Psoas muscle (tissue), 8 donors: ENCODE measurements around the gene EDARADD. TPM values are rescaled to one million over a fixed set of nuclear protein-coding genes. Genes with fewer than 3 reads are reported as not detected.

Source experiments
- ATAC-seq, 4 donors: fragments of 200-7000 bp; cut with Tn5 transposase; one replicate each; pipeline ENCODE4 v1.9.1; 2020; ENCODE audit warnings: moderate library complexity in 3 of 4, mild to moderate bottlenecking in 2 of 4
- DNase-seq, 2 donors: peaks; one replicate each; pipeline ENCODE4 v3.0.0-alpha.2; 2020
- H3K27ac ChIP-seq: fragments of 200-600 bp; one replicate; pipeline ENCODE4 v1.8.0; 2022
- H3K27me3 ChIP-seq, 3 donors: fragments of 200-600 bp in 1 of 3; one replicate each; pipeline versions ENCODE4 v1.6.1 to v1.8.0; 2013 to 2022; ENCODE audit warnings: low read length in 2 of 3, mild to moderate bottlenecking in 2 of 3, moderate library complexity in 1 of 3; ENCODE audit not compliant: insufficient read depth in 3 of 3
- H3K36me3 ChIP-seq, 2 donors: fragments of 200-600 bp in 1 of 2; one replicate each; pipeline versions ENCODE4 v1.6.1 to v1.8.0; 2013 to 2022; ENCODE audit warnings: low read depth in 1 of 2, mild to moderate bottlenecking in 1 of 2, moderate library complexity in 1 of 2; ENCODE audit not compliant: insufficient read depth in 1 of 2
- H3K4me1 ChIP-seq: fragments of 200-600 bp; one replicate; pipeline ENCODE4 v1.8.0; 2022
- H3K4me3 ChIP-seq: fragments of 200-600 bp; one replicate; pipeline ENCODE4 v1.8.0; 2022; ENCODE audit warnings: mild to moderate bottlenecking
- H3K9me3 ChIP-seq: fragments of 200-600 bp; one replicate; pipeline ENCODE4 v1.8.0; 2022
- WGBS, 3 donors: extraction: QIAGEN DNeasy Blood & Tissue Kit; methylation state at CpG; one replicate each; pipeline versions ENCODE4 v1.1.6 to v1.1.7; 2013; 5-methylcytosine and 5-hydroxymethylcytosine counted together
- intact Hi-C, 2 donors: fragments of 100-400 bp; cut with DNase I; formaldehyde crosslinking; loops; one replicate each; pipeline versions ENCODE4 v1.11.0 to v1.14.2; 2022
- polyA plus RNA-seq, 3 donors: library from polyadenylated mRNA; stranded (reverse); fragments of 200-250 nt; gene quantifications; one replicate each; pipeline ENCODE4 v1.2.3, GENCODE V29; 2013
- total RNA-seq, 4 donors: library from RNA; stranded (reverse); fragmentation: NEBNext Ultra II Directional in 2 of 4; extraction: Animal tissue kit (Norgen Biotek cat#: 25700) in 2 of 4; gene quantifications; one replicate each; pipeline versions ENCODE4 v1.2.1 to v1.2.4, GENCODE V29; 2021 to 2023
- TF ChIP-seq, protein P1 (sequence below): fragments of 200-600 bp; IDR thresholded peaks from one replicate; pipeline ENCODE4 v1.8.0; 2022; ENCODE audit warnings: antibody characterized with exemption
- donor health status: healthy with polysubstance abuse.
- donor health status: DM: no; HTN: no; CAD: no; lungs with moderate emphysema.
- donor health status: Bipolar disorder and iron deficiency.
- donor health status: healthy.
- donor health status: DM: yes; HTN: yes; CAD: no.
- donor health status: DM: no; HTN: no; CAD: no.
- donor health status: DM: no; HTN: no; CAD: no.
- donor health status: DM: yes; HTN: yes; CAD: no.

Gene EDARADD
- total and polyA plus RNA-seq, 7 donors = 0.05 to 0.25 TPM; not detected in 5

- TF ChIP-seq, protein P1, sequence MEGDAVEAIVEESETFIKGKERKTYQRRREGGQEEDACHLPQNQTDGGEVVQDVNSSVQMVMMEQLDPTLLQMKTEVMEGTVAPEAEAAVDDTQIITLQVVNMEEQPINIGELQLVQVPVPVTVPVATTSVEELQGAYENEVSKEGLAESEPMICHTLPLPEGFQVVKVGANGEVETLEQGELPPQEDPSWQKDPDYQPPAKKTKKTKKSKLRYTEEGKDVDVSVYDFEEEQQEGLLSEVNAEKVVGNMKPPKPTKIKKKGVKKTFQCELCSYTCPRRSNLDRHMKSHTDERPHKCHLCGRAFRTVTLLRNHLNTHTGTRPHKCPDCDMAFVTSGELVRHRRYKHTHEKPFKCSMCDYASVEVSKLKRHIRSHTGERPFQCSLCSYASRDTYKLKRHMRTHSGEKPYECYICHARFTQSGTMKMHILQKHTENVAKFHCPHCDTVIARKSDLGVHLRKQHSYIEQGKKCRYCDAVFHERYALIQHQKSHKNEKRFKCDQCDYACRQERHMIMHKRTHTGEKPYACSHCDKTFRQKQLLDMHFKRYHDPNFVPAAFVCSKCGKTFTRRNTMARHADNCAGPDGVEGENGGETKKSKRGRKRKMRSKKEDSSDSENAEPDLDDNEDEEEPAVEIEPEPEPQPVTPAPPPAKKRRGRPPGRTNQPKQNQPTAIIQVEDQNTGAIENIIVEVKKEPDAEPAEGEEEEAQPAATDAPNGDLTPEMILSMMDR = no peak
- WGBS, 3 donors = 69 to 72% (median 70%) methylated on average over 17 of the region's 17 CpGs
- H3K4me3 ChIP-seq = no peak overlapping the region
Observed at GRCh38 chr1:236472850-236473788, 79.0 kb downstream of the EDARADD start.

GRCh38 chr1:236476019-236476418 is 81.9 kb downstream of the EDARADD start:
- Histone ChIP-seq H3K9me3 (no peaks in the 10 kb centered on the region), H3K36me3 (no peaks in the 10 kb centered on the region), H3K4me1 (no peaks in the 10 kb centered on the region), H3K27me3 (peaks cover 0 to 6% (median 0%) of the 10 kb centered on the region in 3 donors), H3K27ac (no peak overlapping the region), H3K4me3 (no peak overlapping the region)
- DNase-seq (no peak), ATAC-seq (no peak)
- TF ChIP-seq, protein P1 = no peak
- WGBS, 3 donors = 92 to 93% (median 93%) methylated on average over 5 of the region's 5 CpGs
- intact Hi-C loops = no loop called here

More at GRCh38 chr1:236472850-236473788, 79.0 kb downstream of the EDARADD start:
- ATAC-seq = no peak
- intact Hi-C loops = no loop called here
- Histone ChIP-seq H3K27ac (no peak overlapping the region), H3K9me3 (no peaks in the 10 kb centered on the region), H3K4me1 (no peaks in the 10 kb centered on the region), H3K36me3 (no peaks in the 10 kb centered on the region), H3K27me3 (peaks cover 0 to 4% (median 0%) of the 10 kb centered on the region in 3 donors)
- no peak for DNase-seq

DNA sequence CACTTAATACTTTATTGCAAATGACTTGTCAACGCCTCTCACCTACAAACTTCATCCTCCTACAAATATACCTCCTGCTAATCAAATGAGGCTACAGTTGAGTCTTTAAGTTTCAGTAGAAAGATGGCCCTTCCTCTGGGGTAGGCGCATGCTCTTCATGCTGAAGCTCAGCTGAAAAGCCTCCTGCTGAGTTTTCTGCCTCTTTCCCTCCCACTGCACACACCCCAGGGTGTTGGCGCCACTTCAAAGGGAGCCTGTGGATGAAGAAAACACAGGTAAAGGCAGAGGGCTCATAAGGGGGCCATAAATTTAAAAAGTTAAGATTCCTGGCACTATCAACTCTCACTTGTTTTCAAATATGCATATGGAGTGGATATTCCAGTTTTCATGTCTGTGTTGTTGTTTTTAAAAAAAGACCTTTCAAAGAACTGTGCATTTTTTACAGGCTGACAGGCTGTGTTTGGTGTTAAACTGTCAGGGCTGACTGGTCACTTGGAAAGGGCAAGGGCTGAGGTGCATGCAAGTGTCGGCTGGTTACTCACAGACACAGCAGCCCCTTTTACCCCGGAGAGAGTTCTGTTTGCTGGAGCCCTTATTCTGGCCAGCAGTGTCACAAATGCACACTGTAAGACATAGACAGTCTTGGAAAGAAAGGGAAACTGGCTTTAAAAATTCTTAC is 86.8 kb downstream of the EDARADD start:
- no peaks in the 10 kb centered on the region for H3K36me3 ChIP-seq
- peaks cover 0 to 2% (median 0%) of the 10 kb centered on the region in 3 donors for H3K27me3 ChIP-seq
- no peaks in the 10 kb centered on the region for H3K4me1 ChIP-seq
- no peak overlapping the region for H3K4me3 ChIP-seq
- TF ChIP-seq, protein P1 = no peak
- H3K9me3 ChIP-seq = no peaks in the 10 kb centered on the region
- no peak for ATAC-seq
- 61 to 65% (median 64%) methylated on average over 5 of the region's 5 CpGs for WGBS, 3 donors
- intact Hi-C loops = no loop called here
- DNase-seq = no peak
- H3K27ac ChIP-seq = no peak overlapping the region

- Histone ChIP-seq H3K36me3 (no peaks in the 10 kb centered on the region), H3K9me3 (no peaks in the 10 kb centered on the region), H3K27me3 (peaks cover 0 to 2% (median 0%) of the 10 kb centered on the region in 3 donors), H3K4me1 (no peaks in the 10 kb centered on the region), H3K27ac (no peak overlapping the region), H3K4me3 (no peak overlapping the region)
- ATAC-seq (no peak), DNase-seq (no peak)
- WGBS, 3 donors = 67 to 79% (median 70%) methylated on average over 14 of the region's 14 CpGs
- intact Hi-C loops = no loop called here
- TF ChIP-seq, protein P1 = no peak
Observed at GRCh38 chr1:236484310-236484971, 90.4 kb downstream of the EDARADD start.
